ENCODE data around the gene SLC5A6.

- TF ChIP-seq CTCF (IDR thresholded peaks at IDR 0.05; ENCODE audit: low read depth, low read length) (no peak), POLR2A (IDR thresholded peaks at IDR 0.05; ENCODE audit: extremely low read depth, insufficient read length) (no peak)
These were observed 35.8 kb upstream of the SLC5A6 start for GRCh38 chr2:27247893-27248292.

All from NB4 (cell line).